H9 (cell line): ENCODE results near the gene ITGBL1. TPM values are rescaled to one million over a fixed set of nuclear protein-coding genes. Genes with fewer than 3 reads are reported as not detected.

Source experiments
- DNase-seq: peaks from one replicate; pipeline ENCODE4 v3.0.0-alpha.2; 2017
- H2AFZ ChIP-seq: one replicate; pipeline ENCODE4 v1.6.1; 2013; ENCODE audit warnings: mild to moderate bottlenecking, low read length, control low read depth, moderate library complexity
- H2AK5ac ChIP-seq: 2 replicates; pipeline ENCODE4 v1.6.1; 2013; ENCODE audit warnings: low read length, control low read depth, mixed read lengths; ENCODE audit not compliant: insufficient read length
- H2BK120ac ChIP-seq: one replicate; pipeline ENCODE4 v1.6.1; 2013; ENCODE audit warnings: low read depth, mild to moderate bottlenecking, low read length, control low read depth, inconsistent platforms; ENCODE audit not compliant: poor library complexity, severe bottlenecking
- H2BK12ac ChIP-seq: 2 replicates; pipeline ENCODE4 v1.6.1; 2013; ENCODE audit warnings: low read length, control low read depth, mixed read lengths, low read depth; ENCODE audit not compliant: insufficient read length
- H2BK15ac ChIP-seq: 2 replicates; pipeline ENCODE4 v1.6.1; 2013; ENCODE audit warnings: low read depth, low read length, control low read depth
- H2BK20ac ChIP-seq: one replicate; pipeline ENCODE4 v1.6.1; 2013; ENCODE audit warnings: low read depth, mild to moderate bottlenecking, low read length, control low read depth, inconsistent platforms; ENCODE audit not compliant: poor library complexity, severe bottlenecking
- H2BK5ac ChIP-seq: 2 replicates; pipeline ENCODE4 v1.6.1; 2013; ENCODE audit warnings: low read length, control low read depth, mixed read lengths; ENCODE audit not compliant: insufficient read length
- H3K14ac ChIP-seq: 2 replicates; pipeline ENCODE4 v1.6.1; 2013; ENCODE audit warnings: low read length, control low read depth; ENCODE audit not compliant: insufficient read depth
- H3K18ac ChIP-seq: 2 replicates; pipeline ENCODE4 v1.6.1; 2013; ENCODE audit warnings: low read depth, mild to moderate bottlenecking, mixed read lengths, low read length, control low read depth; ENCODE audit not compliant: insufficient read length
- H3K23ac ChIP-seq: 2 replicates; pipeline ENCODE4 v1.6.1; 2013; ENCODE audit warnings: low read length, control low read depth, mixed read lengths, low read depth; ENCODE audit not compliant: insufficient read length
- H3K23me2 ChIP-seq: 2 replicates; pipeline ENCODE4 v1.6.1; 2013; ENCODE audit warnings: low read depth, mild to moderate bottlenecking, mixed read lengths, low read length, control low read depth; ENCODE audit not compliant: insufficient read length, poor library complexity, severe bottlenecking
- H3K27ac ChIP-seq: 2 replicates; pipeline ENCODE4 v1.5.1; 2013; ENCODE audit warnings: low read length, control low read depth, mixed read lengths, low read depth; ENCODE audit not compliant: insufficient read length
- H3K27me3 ChIP-seq: 2 replicates; pipeline ENCODE4 v1.6.1; 2013; ENCODE audit warnings: low read length, control low read depth, inconsistent platforms; ENCODE audit not compliant: insufficient read depth
- H3K4ac ChIP-seq: 2 replicates; pipeline ENCODE4 v1.6.1; 2013; ENCODE audit warnings: low read depth, mild to moderate bottlenecking, control low read depth, inconsistent platforms, low read length, moderate library complexity
- H3K4me1 ChIP-seq: 2 replicates; pipeline ENCODE4 v1.6.1; 2013; ENCODE audit warnings: low read length, control low read depth, inconsistent platforms; ENCODE audit not compliant: insufficient read depth
- H3K4me2 ChIP-seq: 2 replicates; pipeline ENCODE4 v1.6.1; 2013; ENCODE audit warnings: low read length, control low read depth, mixed read lengths; ENCODE audit not compliant: insufficient read length, insufficient read depth
- H3K56ac ChIP-seq: 2 replicates; pipeline ENCODE4 v1.6.1; 2013; ENCODE audit warnings: low read depth, mild to moderate bottlenecking, mixed read lengths, low read length, control low read depth; ENCODE audit not compliant: insufficient read length
- H3K79me1 ChIP-seq: 2 replicates; pipeline ENCODE4 v1.6.1; 2013; ENCODE audit warnings: low read depth, mild to moderate bottlenecking, moderate library complexity, low read length, control low read depth, inconsistent platforms; ENCODE audit not compliant: insufficient read depth, poor library complexity, severe bottlenecking
- H3K79me2 ChIP-seq: 2 replicates; pipeline ENCODE4 v1.6.1; 2013; ENCODE audit warnings: low read length, control low read depth, inconsistent platforms; ENCODE audit not compliant: insufficient read depth
- H3K9ac ChIP-seq: 2 replicates; pipeline ENCODE4 v1.6.1; 2013; ENCODE audit warnings: low read length, control low read depth, mixed read lengths; ENCODE audit not compliant: insufficient read length; ENCODE audit errors: extremely low read depth
- H3K9me3 ChIP-seq: one replicate; pipeline ENCODE4 v1.6.1; 2013; ENCODE audit warnings: low read depth, low read length, inconsistent platforms; ENCODE audit not compliant: control insufficient read depth
- H3T11ph ChIP-seq: one replicate; pipeline ENCODE4 v1.6.1; 2013; ENCODE audit warnings: mild to moderate bottlenecking, low read length, control low read depth, inconsistent platforms
- H4K20me1 ChIP-seq: one replicate; pipeline ENCODE4 v1.6.1; 2013; ENCODE audit not compliant: control insufficient read depth, insufficient read length, insufficient read depth
- H4K5ac ChIP-seq: 2 replicates; pipeline ENCODE4 v1.6.1; 2013; ENCODE audit warnings: low read depth, mild to moderate bottlenecking, mixed read lengths, low read length, control low read depth; ENCODE audit not compliant: insufficient read length
- H4K8ac ChIP-seq: replicated peaks from 2 replicates; pipeline ENCODE4 v1.6.1; 2013; ENCODE audit warnings: low read length, control low read depth, mixed read lengths, low read depth; ENCODE audit not compliant: insufficient read length
- H4K91ac ChIP-seq: 2 replicates; pipeline ENCODE4 v1.6.1; 2013; ENCODE audit warnings: low read depth, mild to moderate bottlenecking, moderate library complexity, mixed read lengths, low read length, control low read depth; ENCODE audit not compliant: insufficient read length
- H3K27ac Mint-ChIP-seq, 3 experiments: 2 replicates in 2 of 3; 3 replicates in 1 of 3; pipeline ENCODE4 v1.8.0; 2020 to 2021; ENCODE audit warnings: mixed read lengths in 3 of 3, mild to moderate bottlenecking in 1 of 3, moderate library complexity in 1 of 3
- H3K27me3 Mint-ChIP-seq: 2 replicates; pipeline ENCODE4 v1.8.0; 2021; ENCODE audit warnings: low read depth, mild to moderate bottlenecking, moderate library complexity, mixed read lengths
- H3K36me3 Mint-ChIP-seq, 3 experiments: 2 replicates in 2 of 3; 3 replicates in 1 of 3; pipeline ENCODE4 v1.8.0; 2020 to 2021; ENCODE audit warnings: low read depth in 3 of 3, mixed read lengths in 3 of 3; ENCODE audit not compliant: insufficient read depth in 1 of 3
- H3K4me1 Mint-ChIP-seq, 2 experiments: 2 replicates each; pipeline ENCODE4 v1.8.0; 2020; ENCODE audit warnings: mixed read lengths in 2 of 2
- H3K4me3 Mint-ChIP-seq, 2 experiments: 2 replicates in 1 of 2; 3 replicates in 1 of 2; pipeline ENCODE4 v1.8.0; 2020 to 2021; ENCODE audit warnings: mild to moderate bottlenecking in 2 of 2, mixed read lengths in 2 of 2, moderate library complexity in 1 of 2
- H3K9me3 Mint-ChIP-seq, 2 experiments: 2 replicates in 1 of 2; 3 replicates in 1 of 2; pipeline ENCODE4 v1.8.0; 2020; ENCODE audit warnings: mild to moderate bottlenecking in 2 of 2, mixed read lengths in 2 of 2, moderate library complexity in 1 of 2
- WGBS: extraction: QIAGEN DNeasy Blood & Tissue Kit; methylation state at CpG from one replicate; pipeline ENCODE4 v1.1.7; 2013; ENCODE audit warnings: missing lambda C conversion rate, low lambda C conversion rate, mixed read lengths; ENCODE audit not compliant: insufficient read length; ENCODE audit errors: extremely low coverage; 5-methylcytosine and 5-hydroxymethylcytosine counted together
- total RNA-seq: library from RNA; stranded (reverse); gene quantifications from 2 replicates; pipeline ENCODE4 v1.2.1, GENCODE V29; 2021
- TF ChIP-seq, protein P1 (sequence below): fragments of 200-600 bp; sonication (generic); conservative IDR thresholded peaks from 3 replicates; pipeline ENCODE4 v1.8.0; 2021; ENCODE audit warnings: antibody characterized with exemption, mild to moderate bottlenecking

The ITGBL1 gene
- total RNA-seq, 1 experiment from 2014 or later, result not detected

DNA sequence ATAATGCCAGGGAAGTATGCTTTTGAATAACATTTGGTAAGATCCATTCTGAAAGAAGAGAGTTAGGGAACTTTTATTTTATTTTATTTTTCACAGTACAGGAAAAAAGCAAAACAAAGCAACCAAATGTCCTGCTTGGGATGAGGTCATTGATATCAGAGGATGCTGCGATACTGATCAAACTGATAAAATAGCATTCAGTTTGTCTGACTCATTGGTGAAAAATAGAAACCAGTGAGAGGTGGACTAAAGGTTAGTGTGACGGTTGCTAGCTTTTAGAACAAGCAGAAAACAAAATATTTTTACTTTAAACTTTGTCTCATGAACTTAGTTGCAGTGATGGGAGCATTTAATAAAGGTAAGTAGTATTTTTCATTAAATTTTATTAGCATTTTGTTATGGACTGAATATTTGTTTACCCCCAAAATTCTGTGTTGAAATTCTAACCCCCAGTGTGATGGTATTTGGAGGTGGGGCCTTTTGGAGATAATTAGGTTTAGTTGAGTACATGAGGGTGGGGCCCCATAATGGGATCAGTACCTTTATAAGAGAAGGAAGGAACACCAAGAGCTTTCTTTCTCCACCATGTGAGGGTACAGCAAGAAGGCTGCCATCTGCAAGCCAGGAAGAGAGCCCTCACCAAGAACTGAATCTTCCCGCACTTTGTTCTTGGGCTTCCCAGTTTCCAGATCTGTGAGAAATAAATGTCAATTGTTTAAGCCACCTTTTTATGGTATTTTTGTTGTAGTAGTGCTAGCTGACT lies 37.3 kb downstream of the ITGBL1 start:
- no peak overlapping the region for H3K4ac ChIP-seq
- Mint-ChIP-seq H3K4me3 (no peak overlapping the region), H3K27ac (no peak overlapping the region), H3K4me1 (peaks cover 3 to 4% of the 10 kb centered on the region in 2 experiments; a peak in 3 of 4 replicates), H3K36me3 (no peaks in the 10 kb centered on the region), H3K9me3 (no peaks in the 10 kb centered on the region), H3K27me3 (no peaks in the 10 kb centered on the region)
- no peak overlapping the region for H2AK5ac ChIP-seq
- H3K56ac ChIP-seq, result no peak overlapping the region
- no peaks in the 10 kb centered on the region for H3K79me2 ChIP-seq
- no peak overlapping the region for H3T11ph ChIP-seq
- H2AFZ ChIP-seq, result no peak overlapping the region
- no CpG with 5 or more reads among the region's 3 CpGs for WGBS
- H3K9ac ChIP-seq, result no peak overlapping the region
- TF ChIP-seq, protein P1, sequence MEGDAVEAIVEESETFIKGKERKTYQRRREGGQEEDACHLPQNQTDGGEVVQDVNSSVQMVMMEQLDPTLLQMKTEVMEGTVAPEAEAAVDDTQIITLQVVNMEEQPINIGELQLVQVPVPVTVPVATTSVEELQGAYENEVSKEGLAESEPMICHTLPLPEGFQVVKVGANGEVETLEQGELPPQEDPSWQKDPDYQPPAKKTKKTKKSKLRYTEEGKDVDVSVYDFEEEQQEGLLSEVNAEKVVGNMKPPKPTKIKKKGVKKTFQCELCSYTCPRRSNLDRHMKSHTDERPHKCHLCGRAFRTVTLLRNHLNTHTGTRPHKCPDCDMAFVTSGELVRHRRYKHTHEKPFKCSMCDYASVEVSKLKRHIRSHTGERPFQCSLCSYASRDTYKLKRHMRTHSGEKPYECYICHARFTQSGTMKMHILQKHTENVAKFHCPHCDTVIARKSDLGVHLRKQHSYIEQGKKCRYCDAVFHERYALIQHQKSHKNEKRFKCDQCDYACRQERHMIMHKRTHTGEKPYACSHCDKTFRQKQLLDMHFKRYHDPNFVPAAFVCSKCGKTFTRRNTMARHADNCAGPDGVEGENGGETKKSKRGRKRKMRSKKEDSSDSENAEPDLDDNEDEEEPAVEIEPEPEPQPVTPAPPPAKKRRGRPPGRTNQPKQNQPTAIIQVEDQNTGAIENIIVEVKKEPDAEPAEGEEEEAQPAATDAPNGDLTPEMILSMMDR, result no peak
- H4K20me1 ChIP-seq, result no peaks in the 10 kb centered on the region
- H4K91ac ChIP-seq, result no peak overlapping the region
- H2BK15ac ChIP-seq, result no peak overlapping the region
- no peak overlapping the region for H2BK12ac ChIP-seq
- H4K8ac ChIP-seq, result no peak overlapping the region
- H3K79me1 ChIP-seq, result no peaks in the 10 kb centered on the region
- H4K5ac ChIP-seq, result no peak overlapping the region
- H3K27ac ChIP-seq, result no peak overlapping the region
- H3K4me2 ChIP-seq, result no peak overlapping the region
- H3K23me2 ChIP-seq, result no peaks in the 10 kb centered on the region
- no peak for DNase-seq
- no peak overlapping the region for H2BK20ac ChIP-seq
- no peak overlapping the region for H3K18ac ChIP-seq
- no peak overlapping the region for H2BK120ac ChIP-seq
- no peaks in the 10 kb centered on the region for H3K4me1 ChIP-seq
- no peak overlapping the region for H3K23ac ChIP-seq
- H3K14ac ChIP-seq, result no peak overlapping the region
- no peaks in the 10 kb centered on the region for H3K27me3 ChIP-seq
- no peaks in the 10 kb centered on the region for H3K9me3 ChIP-seq
- no peak overlapping the region for H2BK5ac ChIP-seq
